SH-SY5Y (cell line): ENCODE data around the gene BRPF3.
A peak's percentile ranks its signal among the peaks of the same experiment; 100 is the strongest.

Experiments
- GATA2 ChIP-seq: IDR thresholded peaks from 2 replicates; pipeline ENCODE4 v1.6.1; 2011; ENCODE audit warnings: mild to moderate bottlenecking, low read depth, low read length
- GATA3 ChIP-seq: IDR thresholded peaks from 2 replicates; pipeline ENCODE4 v1.6.1; 2011; ENCODE audit warnings: low read depth, mild to moderate bottlenecking, low read length, moderate library complexity

Gene BRPF3

GRCh38 chr6:36210886-36211595 is 14.5 kb downstream of the BRPF3 start:
- TF ChIP-seq GATA3 (no peak), GATA2 (no peak)

GRCh38 chr6:36216559-36216958 is 20.0 kb downstream of the BRPF3 start:
- no peak for TF ChIP-seq GATA3
- no peak for TF ChIP-seq GATA2

- TF ChIP-seq GATA3 = no peak
These were observed 20.6 kb downstream of the BRPF3 start for GRCh38 chr6:36217188-36217587.

- TF ChIP-seq GATA3 = no peak
- no peak for TF ChIP-seq GATA2
These were observed 21.4 kb downstream of the BRPF3 start for GRCh38 chr6:36217946-36218345.

GRCh38 chr6:36219081-36219480 is 22.5 kb downstream of the BRPF3 start:
- TF ChIP-seq GATA3 = no peak
- no peak for TF ChIP-seq GATA2

- TF ChIP-seq GATA3 = no peak
- TF ChIP-seq GATA2 = no peak
These were observed 23.7 kb downstream of the BRPF3 start for GRCh38 chr6:36220226-36220625.

GRCh38 chr6:36221674-36222073 is 25.1 kb downstream of the BRPF3 start:
- TF ChIP-seq GATA3 = no peak
- TF ChIP-seq GATA2 = no peak

GRCh38 chr6:36222924-36223323 is 26.4 kb downstream of the BRPF3 start:
- TF ChIP-seq GATA3 = no peak
- TF ChIP-seq GATA2 = no peak

GRCh38 chr6:36223706-36224105 is 27.2 kb downstream of the BRPF3 start:
- no peak for TF ChIP-seq GATA2
- no peak for TF ChIP-seq GATA3

- no peak for TF ChIP-seq GATA2
- no peak for TF ChIP-seq GATA3
These were observed 28.4 kb downstream of the BRPF3 start for GRCh38 chr6:36224918-36225461.

- TF ChIP-seq GATA2 = peak; percentile 14; the same call in 1 of the 2 replicates
- TF ChIP-seq GATA3 = no peak
These were observed 30.0 kb downstream of the BRPF3 start for GRCh38 chr6:36226438-36227047.

GRCh38 chr6:36227379-36228228 is 31.1 kb downstream of the BRPF3 start:
- TF ChIP-seq GATA2 (no peak), GATA3 (no peak)

- no peak for TF ChIP-seq GATA3
- TF ChIP-seq GATA2 = no peak
These were observed 32.7 kb downstream of the BRPF3 start for GRCh38 chr6:36229223-36229622.

GRCh38 chr6:36230371-36230770 is 33.8 kb downstream of the BRPF3 start:
- no peak for TF ChIP-seq GATA2
- no peak for TF ChIP-seq GATA3
